GM13976 (cell line): ENCODE results near the gene WDR13.

Source experiments
- DNase-seq: peaks from one replicate; pipeline ENCODE4 v3.0.0; 2012; ENCODE audit warnings: low spot score
- in situ Hi-C: fragments of 300-500 bp; cut with MboI; formaldehyde crosslinking; loops from one replicate; pipeline ENCODE4 v1.12.0; 2022; ENCODE audit warnings: low sequenced_read_pairs, mixed read lengths, inconsistent platforms; ENCODE audit not compliant: unreplicated experiment
- TF ChIP-seq, protein P1 (sequence below): IDR thresholded peaks from 2 replicates; pipeline ENCODE4 v1.5.1; 2012; ENCODE audit warnings: borderline replicate concordance, mild to moderate bottlenecking; ENCODE audit not compliant: insufficient read depth; ENCODE audit errors: extremely low read depth, missing control alignments, control extremely low read depth

Gene WDR13

GRCh38 chrX:48592971-48593370 is 4.3 kb upstream of the WDR13 start:
- in situ Hi-C loops: no loop called here
- DNase-seq: no peak
- TF ChIP-seq, protein P1, sequence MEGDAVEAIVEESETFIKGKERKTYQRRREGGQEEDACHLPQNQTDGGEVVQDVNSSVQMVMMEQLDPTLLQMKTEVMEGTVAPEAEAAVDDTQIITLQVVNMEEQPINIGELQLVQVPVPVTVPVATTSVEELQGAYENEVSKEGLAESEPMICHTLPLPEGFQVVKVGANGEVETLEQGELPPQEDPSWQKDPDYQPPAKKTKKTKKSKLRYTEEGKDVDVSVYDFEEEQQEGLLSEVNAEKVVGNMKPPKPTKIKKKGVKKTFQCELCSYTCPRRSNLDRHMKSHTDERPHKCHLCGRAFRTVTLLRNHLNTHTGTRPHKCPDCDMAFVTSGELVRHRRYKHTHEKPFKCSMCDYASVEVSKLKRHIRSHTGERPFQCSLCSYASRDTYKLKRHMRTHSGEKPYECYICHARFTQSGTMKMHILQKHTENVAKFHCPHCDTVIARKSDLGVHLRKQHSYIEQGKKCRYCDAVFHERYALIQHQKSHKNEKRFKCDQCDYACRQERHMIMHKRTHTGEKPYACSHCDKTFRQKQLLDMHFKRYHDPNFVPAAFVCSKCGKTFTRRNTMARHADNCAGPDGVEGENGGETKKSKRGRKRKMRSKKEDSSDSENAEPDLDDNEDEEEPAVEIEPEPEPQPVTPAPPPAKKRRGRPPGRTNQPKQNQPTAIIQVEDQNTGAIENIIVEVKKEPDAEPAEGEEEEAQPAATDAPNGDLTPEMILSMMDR: no peak

- DNase-seq: no peak
- TF ChIP-seq, protein P1: no peak
- in situ Hi-C loops: no loop called here
Measured at GRCh38 chrX:48595929-48596328, 1.4 kb upstream of the WDR13 start.

GRCh38 chrX:48598614-48599013 is 1.3 kb downstream of the WDR13 start:
- TF ChIP-seq, protein P1: no peak
- no peak for DNase-seq
- in situ Hi-C loops: no loop called here

- TF ChIP-seq, protein P1: no peak
- DNase-seq: no peak
- in situ Hi-C loops: no loop called here
Measured at GRCh38 chrX:48599341-48599740, 2.0 kb downstream of the WDR13 start.

GRCh38 chrX:48600226-48600625 is 2.9 kb downstream of the WDR13 start:
- in situ Hi-C loops: no loop called here
- TF ChIP-seq, protein P1: no peak
- no peak for DNase-seq

DNA sequence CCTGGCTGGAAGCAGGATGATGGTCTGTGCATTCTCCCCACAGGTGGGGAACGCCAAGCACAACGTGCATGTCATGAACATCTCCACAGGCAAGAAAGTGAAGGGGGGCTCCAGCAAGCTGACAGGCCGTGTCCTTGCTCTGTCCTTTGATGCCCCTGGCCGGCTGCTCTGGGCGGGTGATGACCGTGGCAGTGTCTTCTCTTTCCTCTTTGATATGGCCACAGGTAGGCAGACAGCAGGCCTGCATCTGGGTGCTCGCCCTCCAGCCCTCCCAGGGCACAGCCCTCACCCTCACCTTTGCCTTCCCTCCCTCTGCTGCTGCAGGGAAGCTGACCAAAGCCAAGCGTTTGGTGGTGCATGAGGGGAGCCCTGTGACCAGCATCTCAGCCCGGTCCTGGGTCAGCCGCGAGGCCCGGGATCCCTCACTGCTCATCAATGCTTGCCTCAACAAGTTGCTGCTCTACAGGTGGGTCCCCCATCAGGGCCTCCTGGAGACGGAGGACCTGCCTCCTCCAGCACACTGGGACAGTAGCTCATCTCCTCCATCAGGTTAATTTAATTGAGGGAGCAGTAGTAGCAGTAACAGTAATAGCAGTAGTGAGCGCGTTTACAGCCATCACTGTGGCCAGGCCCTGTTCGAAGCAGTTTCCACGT is 4.6 kb downstream of the WDR13 start:
- in situ Hi-C loops: no loop called here
- DNase-seq: no peak
- TF ChIP-seq, protein P1: no peak
